Measurements from ENCODE around the gene P3H2. TPM values are rescaled to one million over a fixed set of nuclear protein-coding genes. Genes with fewer than 3 reads are reported as not detected.

Gene P3H2
- total and polyA plus RNA-seq, 2 of the 4 experiments (the other 2 are of a cell fraction), result 54.7 to 64.3 TPM

DNA sequence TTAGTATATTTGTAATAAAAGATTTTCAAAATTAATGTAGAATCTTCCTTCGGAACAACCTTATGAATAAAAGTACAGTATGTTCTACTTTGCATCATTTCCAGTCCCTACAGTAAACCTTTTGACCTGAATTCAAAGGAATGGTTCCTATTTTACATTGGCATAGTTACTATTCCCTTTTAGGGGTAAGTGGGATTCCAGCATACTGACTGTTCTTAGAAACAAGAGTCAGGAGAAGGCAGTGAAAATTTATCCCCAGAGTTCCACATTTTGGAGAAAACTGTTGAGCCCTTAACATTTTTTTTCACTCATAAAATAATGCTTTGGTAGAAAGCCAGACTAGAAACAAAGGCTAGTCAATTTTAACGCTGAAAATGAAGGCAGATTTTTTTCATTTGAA is 78.1 kb downstream of the P3H2 start:
- Histone ChIP-seq H3K27ac (ENCODE audit: insufficient read depth, low read length) (no peak overlapping the region), H4K91ac (ENCODE audit: insufficient read depth, low read depth, low read length) (no peak overlapping the region), H3K18ac (ENCODE audit: low read depth, low read length) (no peak overlapping the region), H3K4me1 (ENCODE audit: control insufficient read depth, insufficient read depth, low read length) (peaks cover 7% of the 10 kb centered on the region), H3K4me3 (ENCODE audit: insufficient read depth, low read depth, low read length) (no peak overlapping the region), H3K4me2 (ENCODE audit: low read depth, low read length) (no peak overlapping the region), H2BK5ac (ENCODE audit: low read depth, low read length, poor library complexity, severe bottlenecking) (no peak overlapping the region), H2BK15ac (ENCODE audit: low read depth, low read length) (no peak overlapping the region), H3K79me1 (ENCODE audit: low read depth in 1 of 2, low read length in 2 of 2) (peaks cover 9 to 56% of the 10 kb centered on the region in 2 experiments; a peak in 3 of 4 replicates), H3K9ac (ENCODE audit: low read depth, low read length) (no peak overlapping the region), H3K56ac (ENCODE audit: extremely low read depth, insufficient read depth, low read length) (no peak overlapping the region), H3K27me3 (ENCODE audit: control insufficient read depth, insufficient read depth, low read length) (no peaks in the 10 kb centered on the region), H2AK9ac (replicated peaks; ENCODE audit: low read depth, low read length, poor library complexity) (no peak overlapping the region), H3K23ac (ENCODE audit: low read depth, low read length) (no peak overlapping the region), H3K9me1 (ENCODE audit: insufficient read depth, low read length) (no peaks in the 10 kb centered on the region), H3K9me3 (ENCODE audit: control insufficient read depth, insufficient read depth, low read length) (no peaks in the 10 kb centered on the region), H4K5ac (ENCODE audit: low read depth, low read length) (no peak overlapping the region), H4K20me1 (ENCODE audit: insufficient read depth, low read length) (peaks cover 3% of the 10 kb centered on the region; the same call in 1 of the 2 replicates), H3K36me3 (ENCODE audit: control insufficient read depth, insufficient read depth, low read length) (no peaks in the 10 kb centered on the region), H3K4ac (ENCODE audit: low read depth, low read length) (no peak overlapping the region), H2AK5ac (ENCODE audit: low read depth, low read length) (no peak overlapping the region), H2AFZ (replicated peaks; ENCODE audit: low read length, poor library complexity) (no peak overlapping the region), H4K8ac (ENCODE audit: low read depth in 2 of 2, low read length in 2 of 2) (no peak overlapping the region), H3K14ac (replicated peaks; ENCODE audit: low read depth, low read length) (no peak overlapping the region), H2BK20ac (ENCODE audit: low read depth, low read length) (no peak overlapping the region), H2BK120ac (ENCODE audit: low read depth, low read length) (no peak overlapping the region)
- ChIA-PET CTCF (no interaction called here), POLR2A (ENCODE audit: unreplicated experiment) (no interaction called here)
- intact Hi-C loops (cut with micrococcal nuclease) (no loop called here), dilution Hi-C loops (cut with HindIII; ENCODE audit: low sequenced_read_pairs, unreplicated experiment) (no loop called here), in situ Hi-C loops (cut with MboI; ENCODE audit: low sequenced_read_pairs) (no loop called here)
- WGBS, 2 experiments (ENCODE audit: extremely low coverage in 2 of 2, insufficient read length in 1 of 2), result no CpG with 5 or more reads among the region's 2 CpGs
- TF ChIP-seq, protein P1, sequence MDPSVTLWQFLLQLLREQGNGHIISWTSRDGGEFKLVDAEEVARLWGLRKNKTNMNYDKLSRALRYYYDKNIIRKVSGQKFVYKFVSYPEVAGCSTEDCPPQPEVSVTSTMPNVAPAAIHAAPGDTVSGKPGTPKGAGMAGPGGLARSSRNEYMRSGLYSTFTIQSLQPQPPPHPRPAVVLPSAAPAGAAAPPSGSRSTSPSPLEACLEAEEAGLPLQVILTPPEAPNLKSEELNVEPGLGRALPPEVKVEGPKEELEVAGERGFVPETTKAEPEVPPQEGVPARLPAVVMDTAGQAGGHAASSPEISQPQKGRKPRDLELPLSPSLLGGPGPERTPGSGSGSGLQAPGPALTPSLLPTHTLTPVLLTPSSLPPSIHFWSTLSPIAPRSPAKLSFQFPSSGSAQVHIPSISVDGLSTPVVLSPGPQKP (IDR thresholded peaks at IDR 0.05; ENCODE audit: borderline replicate concordance, low read depth, low read length), result no peak
- no peak for TF ChIP-seq BHLHE40 (IDR thresholded peaks at IDR 0.05; ENCODE audit: low read depth, low read length)
- no peak for TF ChIP-seq NFE2L2 (IDR thresholded peaks at IDR 0.05; ENCODE audit: low read depth, low read length)
- no peak for TF ChIP-seq SMC3 (IDR thresholded peaks at IDR 0.05; ENCODE audit: low read depth, low read length)
- ATAC-seq (ENCODE audit: low read depth) (no peak), DNase-seq (no peak)
- no TSS peak for BruUV-seq (replicated peaks)

All from IMR-90 (cell line).